Measurements from ENCODE around the gene HTR1B.

The HTR1B gene

GRCh38 chr6:77463308-77463860 is at the start of gene HTR1B:
Gene HTR1B (minus strand): TSS chr6:77463491. CDS start chr6:77463403, 88 bp downstream.
- no peak for DNase-seq

GRCh38 chr6:77512554-77512953 is 49.3 kb upstream of the HTR1B start:
- DNase-seq: no peak

- no peak for DNase-seq
These were observed 48.6 kb upstream of the HTR1B start for GRCh38 chr6:77511860-77512259.

GRCh38 chr6:77502981-77503380 is 39.7 kb upstream of the HTR1B start:
- DNase-seq: no peak

- DNase-seq: no peak
These were observed 29.2 kb upstream of the HTR1B start for GRCh38 chr6:77492530-77492929.

- no peak for DNase-seq
These were observed 24.6 kb upstream of the HTR1B start for GRCh38 chr6:77487808-77488425.

GRCh38 chr6:77482981-77483380 is 19.7 kb upstream of the HTR1B start:
- DNase-seq: no peak

GRCh38 chr6:77474973-77475372 is 11.7 kb upstream of the HTR1B start:
- no peak for DNase-seq

- no peak for DNase-seq
These were observed 11.1 kb upstream of the HTR1B start for GRCh38 chr6:77474286-77474956.

- no peak for DNase-seq
These were observed 7.7 kb upstream of the HTR1B start for GRCh38 chr6:77470983-77471382.

GRCh38 chr6:77468939-77469338 is 5.6 kb upstream of the HTR1B start:
- no peak for DNase-seq

- DNase-seq: no peak
These were observed 3.5 kb upstream of the HTR1B start for GRCh38 chr6:77466451-77467437.

GRCh38 chr6:77466055-77466450 is 2.8 kb upstream of the HTR1B start:
- peak; percentile 18 for DNase-seq

- DNase-seq: no peak
These were observed 1.2 kb upstream of the HTR1B start for GRCh38 chr6:77464495-77464867.

- DNase-seq: no peak
These were observed 687 bp upstream of the HTR1B start for GRCh38 chr6:77463861-77464494.

- DNase-seq: no peak
These were observed 658 bp downstream of the HTR1B start for GRCh38 chr6:77462359-77463307.

- no peak for DNase-seq
These were observed 1.5 kb downstream of the HTR1B start for GRCh38 chr6:77461796-77462195.

- DNase-seq: no peak
These were observed 4.9 kb downstream of the HTR1B start for GRCh38 chr6:77458421-77458820.

- peak; percentile 57 for DNase-seq
These were observed 5.5 kb downstream of the HTR1B start for GRCh38 chr6:77457720-77458349.

- no peak for DNase-seq
These were observed 6.6 kb downstream of the HTR1B start for GRCh38 chr6:77456531-77457248.
